Chondrocyte (in vitro differentiated cells): ENCODE measurements around the gene TTC21B. TPM values are rescaled to one million over a fixed set of nuclear protein-coding genes. Genes with fewer than 3 reads are reported as not detected.

Source experiments
- DNase-seq: peaks from one replicate; pipeline ENCODE4 v3.0.0; 2021; ENCODE audit warnings: mixed read lengths, low spot score
- H3K27ac Mint-ChIP-seq: one replicate; pipeline ENCODE4 v1.8.0; 2021; ENCODE audit warnings: mild to moderate bottlenecking, moderate library complexity, mixed read lengths; ENCODE audit not compliant: unreplicated experiment
- H3K27me3 Mint-ChIP-seq: 2 replicates; pipeline ENCODE4 v1.8.0; 2021; ENCODE audit warnings: low read depth, mixed read lengths
- H3K36me3 Mint-ChIP-seq: 2 replicates; pipeline ENCODE4 v1.8.0; 2021; ENCODE audit warnings: low read depth, mixed read lengths
- H3K4me1 Mint-ChIP-seq: 2 replicates; pipeline ENCODE4 v1.8.0; 2021; ENCODE audit warnings: low read depth, mild to moderate bottlenecking, mixed read lengths
- H3K4me3 Mint-ChIP-seq: one replicate; pipeline ENCODE4 v1.8.0; 2021; ENCODE audit warnings: mild to moderate bottlenecking, moderate library complexity, mixed read lengths; ENCODE audit not compliant: unreplicated experiment
- H3K9me3 Mint-ChIP-seq: 2 replicates; pipeline ENCODE4 v1.8.0; 2021; ENCODE audit warnings: low read depth, mixed read lengths
- total RNA-seq: library from RNA; stranded (reverse); gene quantifications from 3 replicates; pipeline ENCODE4 v1.2.1, GENCODE V29; 2021
- TF ChIP-seq, protein P1 (sequence below): fragments of 200-600 bp; sonication (generic); IDR thresholded peaks from 2 replicates; pipeline ENCODE4 v1.5.0; 2021; ENCODE audit warnings: antibody characterized with exemption, mild to moderate bottlenecking, moderate library complexity

The TTC21B gene
- total RNA-seq, 1 donor from 2014 or later, result 12.7 TPM

DNA sequence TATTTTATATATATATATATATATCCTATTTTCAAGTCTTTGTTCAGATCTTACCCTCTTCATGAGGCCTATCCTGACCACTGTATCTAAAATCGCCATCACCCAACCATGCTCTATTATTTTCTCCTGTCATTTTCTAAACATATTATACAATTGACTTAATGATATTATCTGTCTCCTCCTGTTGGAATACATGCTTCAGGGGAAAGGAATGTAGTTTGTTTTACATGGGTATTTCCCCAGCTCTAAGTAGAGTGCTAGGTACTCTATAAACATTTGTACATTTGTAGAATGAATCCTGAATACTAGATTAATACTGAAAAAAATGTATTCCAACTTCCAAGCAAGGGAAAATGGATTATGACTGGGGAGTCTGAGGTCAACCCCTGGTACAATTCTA lies 26.2 kb downstream of the TTC21B start:
- Mint-ChIP-seq H3K4me3 (no peak overlapping the region), H3K27me3 (no peaks in the 10 kb centered on the region), H3K36me3 (peaks cover 17% of the 10 kb centered on the region), H3K9me3 (no peaks in the 10 kb centered on the region), H3K27ac (no peak overlapping the region), H3K4me1 (no peaks in the 10 kb centered on the region)
- DNase-seq, result no peak
- TF ChIP-seq, protein P1, sequence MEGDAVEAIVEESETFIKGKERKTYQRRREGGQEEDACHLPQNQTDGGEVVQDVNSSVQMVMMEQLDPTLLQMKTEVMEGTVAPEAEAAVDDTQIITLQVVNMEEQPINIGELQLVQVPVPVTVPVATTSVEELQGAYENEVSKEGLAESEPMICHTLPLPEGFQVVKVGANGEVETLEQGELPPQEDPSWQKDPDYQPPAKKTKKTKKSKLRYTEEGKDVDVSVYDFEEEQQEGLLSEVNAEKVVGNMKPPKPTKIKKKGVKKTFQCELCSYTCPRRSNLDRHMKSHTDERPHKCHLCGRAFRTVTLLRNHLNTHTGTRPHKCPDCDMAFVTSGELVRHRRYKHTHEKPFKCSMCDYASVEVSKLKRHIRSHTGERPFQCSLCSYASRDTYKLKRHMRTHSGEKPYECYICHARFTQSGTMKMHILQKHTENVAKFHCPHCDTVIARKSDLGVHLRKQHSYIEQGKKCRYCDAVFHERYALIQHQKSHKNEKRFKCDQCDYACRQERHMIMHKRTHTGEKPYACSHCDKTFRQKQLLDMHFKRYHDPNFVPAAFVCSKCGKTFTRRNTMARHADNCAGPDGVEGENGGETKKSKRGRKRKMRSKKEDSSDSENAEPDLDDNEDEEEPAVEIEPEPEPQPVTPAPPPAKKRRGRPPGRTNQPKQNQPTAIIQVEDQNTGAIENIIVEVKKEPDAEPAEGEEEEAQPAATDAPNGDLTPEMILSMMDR, result no peak

DNA sequence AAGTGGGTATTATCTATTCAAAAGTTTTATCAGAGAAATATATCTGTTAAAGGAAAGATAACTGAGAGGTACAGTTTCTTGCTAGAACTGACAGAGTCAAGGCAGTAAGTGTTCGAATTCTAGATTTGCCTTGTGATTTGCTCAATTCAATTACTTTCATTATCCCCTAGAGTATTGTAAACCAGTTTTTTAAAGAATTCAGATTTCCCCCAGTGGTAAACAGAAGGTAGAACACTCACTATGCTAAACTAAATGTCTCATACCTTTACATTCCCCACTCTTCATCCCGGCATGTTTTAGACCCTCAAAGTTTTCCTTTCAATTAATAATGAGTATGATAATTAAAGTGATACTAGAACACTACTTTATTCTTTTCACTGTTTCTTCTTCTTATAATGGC lies 28.6 kb downstream of the TTC21B start:
- Mint-ChIP-seq H3K27ac (no peak overlapping the region), H3K9me3 (no peaks in the 10 kb centered on the region), H3K4me1 (peaks cover 7% of the 10 kb centered on the region), H3K4me3 (no peak overlapping the region), H3K36me3 (peaks cover 19% of the 10 kb centered on the region), H3K27me3 (no peaks in the 10 kb centered on the region)
- DNase-seq, result no peak
- TF ChIP-seq, protein P1, result no peak

DNA sequence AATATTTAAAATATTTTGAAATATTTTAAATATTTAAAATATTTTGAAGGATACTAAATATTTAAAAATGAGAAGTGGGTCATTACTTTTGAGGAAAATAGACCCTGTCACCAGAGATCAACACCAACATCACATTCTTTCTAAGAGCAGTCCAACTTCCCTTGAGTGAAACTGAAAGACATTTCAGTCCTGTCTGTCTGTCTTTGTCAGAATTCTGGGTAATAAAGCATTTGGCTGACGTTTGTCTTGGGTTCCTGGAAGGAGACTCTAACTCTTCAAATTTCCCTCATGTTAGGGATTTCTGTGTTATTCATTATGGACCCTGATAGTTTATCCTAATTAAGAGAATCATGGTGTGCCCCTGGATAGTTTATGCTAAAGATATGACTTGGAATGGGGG lies 32.8 kb downstream of the TTC21B start:
- peak overlapping the region; percentile 30 for H3K27ac Mint-ChIP-seq
- TF ChIP-seq, protein P1, result no peak

DNA sequence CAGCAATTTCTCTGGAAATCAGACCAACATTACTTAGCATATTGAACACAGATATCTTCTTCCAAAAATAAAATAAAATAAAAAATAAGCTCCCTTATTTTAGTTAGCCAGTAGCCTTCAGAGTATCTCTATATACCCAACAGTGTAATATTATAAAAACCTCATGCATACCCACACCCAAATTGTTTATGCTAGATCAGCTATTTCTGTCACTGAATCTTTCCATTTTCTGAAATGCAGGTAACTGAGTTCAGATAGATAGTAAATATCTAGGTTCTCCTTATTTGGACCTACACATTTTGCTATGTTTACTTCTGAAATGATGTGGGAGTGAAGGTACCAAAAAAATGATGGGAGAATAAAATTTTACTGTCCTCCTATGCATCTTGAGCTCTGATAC lies 39.9 kb downstream of the TTC21B start:
- Mint-ChIP-seq H3K36me3 (peaks cover 25% of the 10 kb centered on the region), H3K27ac (no peak overlapping the region), H3K9me3 (no peaks in the 10 kb centered on the region), H3K4me1 (peaks cover 4% of the 10 kb centered on the region), H3K4me3 (no peak overlapping the region), H3K27me3 (no peaks in the 10 kb centered on the region)
- TF ChIP-seq, protein P1, result no peak
- DNase-seq, result no peak

More for the DNA sequence above, 32.8 kb downstream of the TTC21B start:
- no peak for DNase-seq
- Mint-ChIP-seq H3K27me3 (no peaks in the 10 kb centered on the region), H3K9me3 (no peaks in the 10 kb centered on the region), H3K4me1 (peaks cover 7% of the 10 kb centered on the region), H3K4me3 (no peak overlapping the region), H3K36me3 (peaks cover 24% of the 10 kb centered on the region)

DNA sequence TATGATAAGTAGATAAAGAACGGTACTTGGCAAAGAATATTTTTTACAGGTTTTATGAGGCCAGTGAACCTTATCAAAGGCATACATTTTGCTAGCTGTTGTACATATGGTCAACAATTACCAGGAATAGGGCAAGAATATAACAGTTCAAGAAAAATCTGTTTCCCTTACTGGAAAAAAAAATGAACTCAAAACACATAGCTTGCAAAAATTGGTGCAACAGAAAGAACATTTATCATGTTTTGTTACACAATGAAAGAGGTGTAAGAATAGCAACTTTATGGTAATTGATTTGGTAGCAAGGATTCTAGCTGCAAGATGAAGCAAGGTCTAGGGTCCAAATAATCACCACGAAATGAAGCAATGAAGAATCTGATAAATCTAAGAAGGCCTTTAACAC lies 41.6 kb downstream of the TTC21B start:
- Mint-ChIP-seq H3K27ac (no peak overlapping the region), H3K4me3 (no peak overlapping the region), H3K27me3 (no peaks in the 10 kb centered on the region), H3K36me3 (peaks cover 18% of the 10 kb centered on the region), H3K4me1 (peaks cover 9% of the 10 kb centered on the region), H3K9me3 (no peaks in the 10 kb centered on the region)
- DNase-seq, result no peak
- TF ChIP-seq, protein P1, result no peak
